Astrocyte of the cerebellum (primary cell): Measurements from ENCODE around the gene CDKN3.

Source experiments
- DNase-seq: peaks from one replicate; pipeline ENCODE4 v3.0.0-alpha.2; 2011; ENCODE audit warnings: low read depth
- H3K4me3 ChIP-seq: 2 replicates; pipeline ENCODE4 v1.5.1; 2011; ENCODE audit warnings: mild to moderate bottlenecking, low read depth, low read length, moderate library complexity
- in situ Hi-C: cut with HindIII; loops from 2 replicates; pipeline ENCODE4 v1.10.0; 2017; ENCODE audit warnings: low sequenced_read_pairs
- TF ChIP-seq, protein P1 (sequence below): IDR thresholded peaks from 2 replicates; pipeline ENCODE4 v1.5.1; 2012; ENCODE audit warnings: low read length, low read depth, moderate library complexity, mild to moderate bottlenecking; ENCODE audit errors: missing control alignments

CDKN3 gene

DNA sequence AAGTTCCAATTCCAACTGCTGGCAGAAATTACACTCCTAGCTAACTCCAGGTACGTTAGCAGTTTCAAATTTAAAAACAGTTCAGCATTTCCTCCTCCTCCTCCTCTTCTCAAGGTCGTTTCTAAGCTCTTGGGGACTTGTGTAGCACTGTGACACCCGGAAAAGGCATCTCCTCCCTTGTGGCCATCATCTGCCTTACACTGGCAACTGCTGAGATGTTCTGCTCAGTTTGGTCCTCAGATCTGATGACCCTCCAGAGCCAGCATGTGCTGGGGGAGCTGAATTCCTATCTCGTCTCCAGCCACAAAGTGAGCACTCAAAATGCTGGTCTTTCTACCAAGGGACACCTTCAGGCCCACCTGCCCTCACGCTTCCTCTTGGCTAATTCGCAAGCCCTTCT is 43.5 kb upstream of the CDKN3 start:
- H3K4me3 ChIP-seq, result no peak overlapping the region
- TF ChIP-seq, protein P1, sequence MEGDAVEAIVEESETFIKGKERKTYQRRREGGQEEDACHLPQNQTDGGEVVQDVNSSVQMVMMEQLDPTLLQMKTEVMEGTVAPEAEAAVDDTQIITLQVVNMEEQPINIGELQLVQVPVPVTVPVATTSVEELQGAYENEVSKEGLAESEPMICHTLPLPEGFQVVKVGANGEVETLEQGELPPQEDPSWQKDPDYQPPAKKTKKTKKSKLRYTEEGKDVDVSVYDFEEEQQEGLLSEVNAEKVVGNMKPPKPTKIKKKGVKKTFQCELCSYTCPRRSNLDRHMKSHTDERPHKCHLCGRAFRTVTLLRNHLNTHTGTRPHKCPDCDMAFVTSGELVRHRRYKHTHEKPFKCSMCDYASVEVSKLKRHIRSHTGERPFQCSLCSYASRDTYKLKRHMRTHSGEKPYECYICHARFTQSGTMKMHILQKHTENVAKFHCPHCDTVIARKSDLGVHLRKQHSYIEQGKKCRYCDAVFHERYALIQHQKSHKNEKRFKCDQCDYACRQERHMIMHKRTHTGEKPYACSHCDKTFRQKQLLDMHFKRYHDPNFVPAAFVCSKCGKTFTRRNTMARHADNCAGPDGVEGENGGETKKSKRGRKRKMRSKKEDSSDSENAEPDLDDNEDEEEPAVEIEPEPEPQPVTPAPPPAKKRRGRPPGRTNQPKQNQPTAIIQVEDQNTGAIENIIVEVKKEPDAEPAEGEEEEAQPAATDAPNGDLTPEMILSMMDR, result no peak
- in situ Hi-C loops, result no loop called here
- no peak for DNase-seq

DNA sequence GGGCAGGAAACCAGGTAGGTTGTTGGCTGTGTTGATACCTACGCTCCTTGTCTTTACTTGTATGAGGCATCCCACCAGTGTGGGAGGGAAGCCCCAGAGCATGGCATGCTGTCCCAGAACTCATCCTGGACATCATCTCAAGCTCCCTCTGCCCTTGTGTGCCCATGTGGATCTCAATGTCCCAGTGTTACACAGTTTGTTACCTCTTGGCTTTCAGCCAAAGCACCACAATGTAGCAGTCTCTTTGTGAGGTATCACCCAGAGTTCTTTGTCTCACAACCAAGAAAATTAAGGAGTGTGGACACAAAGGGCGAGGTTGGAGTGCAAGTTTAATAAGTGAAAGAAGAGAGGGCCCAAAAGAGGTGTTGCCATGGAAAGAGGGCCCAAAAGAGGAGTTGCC is 43.1 kb upstream of the CDKN3 start:
- in situ Hi-C loops, result no loop called here
- TF ChIP-seq, protein P1, result no peak
- H3K4me3 ChIP-seq, result no peak overlapping the region
- DNase-seq, result no peak

DNA sequence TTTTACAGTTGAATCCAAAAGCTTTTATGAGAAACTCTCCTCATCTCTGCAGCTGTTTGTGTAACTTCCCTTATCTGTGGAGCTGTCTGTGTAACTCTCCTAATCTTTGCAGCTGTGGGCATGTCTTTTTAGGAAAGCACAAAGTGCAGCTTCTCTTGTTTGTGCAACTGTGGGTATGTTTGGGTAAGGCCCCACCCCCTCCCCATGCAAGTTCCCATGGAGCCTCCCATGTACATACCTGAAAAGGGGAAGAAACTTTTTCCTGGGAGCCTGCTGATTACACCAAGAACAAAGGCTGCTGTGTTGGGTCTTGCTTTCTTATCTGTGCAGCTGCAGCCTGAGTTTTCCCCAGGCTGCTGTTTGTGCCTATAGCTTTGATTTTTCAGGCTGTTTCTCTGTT is 42.7 kb upstream of the CDKN3 start:
- no peak overlapping the region for H3K4me3 ChIP-seq
- no peak for DNase-seq
- in situ Hi-C loops, result no loop called here
- TF ChIP-seq, protein P1, result no peak

DNA sequence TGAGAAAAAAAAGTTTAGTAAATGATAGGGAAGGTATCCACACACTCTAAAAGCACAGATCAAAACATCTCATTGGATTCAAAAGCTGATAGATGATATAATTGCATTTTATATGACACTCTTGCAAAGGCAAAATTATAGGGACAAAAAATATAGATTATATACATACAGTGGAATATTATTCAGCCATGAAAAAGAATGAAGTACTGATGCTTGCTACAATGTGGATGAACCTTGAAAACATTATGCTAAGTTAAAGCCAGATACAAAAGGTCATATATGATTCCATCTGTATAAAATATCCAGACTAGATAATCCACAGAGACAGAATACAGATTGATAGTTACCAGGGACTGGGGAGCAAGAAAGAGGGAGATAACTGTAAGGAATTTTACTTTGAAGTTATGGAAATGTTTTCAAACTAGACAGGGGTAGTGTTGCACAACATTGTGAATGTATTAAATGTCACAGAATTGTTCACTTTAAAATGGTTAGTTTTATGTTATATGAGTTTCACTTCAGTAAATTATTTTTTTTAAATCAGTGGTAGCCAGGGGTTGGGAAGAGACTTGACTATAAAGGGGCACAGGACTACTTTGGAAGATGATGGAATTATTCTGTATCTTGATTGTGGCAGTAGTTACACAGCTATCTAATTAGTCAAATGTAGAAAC is 41.7 kb upstream of the CDKN3 start:
- TF ChIP-seq, protein P1, result no peak
- H3K4me3 ChIP-seq, result no peak overlapping the region
- no peak for DNase-seq
- in situ Hi-C loops, result no loop called here

DNA sequence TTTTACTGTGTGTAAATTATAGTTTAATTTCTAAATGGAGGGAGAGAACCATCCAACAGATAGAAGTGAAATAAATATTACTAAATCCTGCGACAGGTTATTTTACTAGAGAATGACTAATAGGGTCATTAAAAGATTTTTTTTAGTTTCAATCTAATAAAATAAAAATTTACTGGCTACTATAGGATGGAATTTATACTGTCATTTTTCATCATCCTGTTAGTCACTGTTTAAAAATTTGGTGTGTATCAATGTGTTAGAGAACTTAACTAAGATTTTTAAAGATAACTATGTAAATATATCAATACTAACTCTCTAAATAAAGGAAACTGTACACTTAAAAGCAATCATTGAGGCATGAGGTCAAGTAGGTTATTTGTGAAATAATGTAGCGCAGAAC is 41.1 kb upstream of the CDKN3 start:
- no peak for DNase-seq
- TF ChIP-seq, protein P1, result no peak
- in situ Hi-C loops, result no loop called here
- no peak overlapping the region for H3K4me3 ChIP-seq

DNA sequence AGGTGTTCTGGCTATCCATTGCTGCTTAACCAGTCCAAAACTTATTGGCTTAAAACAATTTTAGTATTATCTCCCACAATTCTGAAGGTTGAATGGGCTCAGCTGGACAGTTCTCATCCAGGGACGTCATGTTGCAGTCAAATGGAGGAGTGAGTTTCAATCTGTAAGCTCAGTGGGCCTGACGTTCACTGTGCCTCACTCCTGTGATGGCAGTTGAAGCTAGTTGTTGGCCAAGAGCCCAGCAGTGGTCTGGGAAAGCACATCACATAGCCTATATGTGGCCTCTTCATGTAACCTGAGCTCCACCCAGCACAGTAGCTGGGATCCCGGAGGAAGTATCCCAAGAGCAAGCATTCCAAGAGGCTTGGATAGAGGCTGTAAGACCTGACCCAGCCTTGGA is 40.6 kb upstream of the CDKN3 start:
- DNase-seq, result no peak
- in situ Hi-C loops, result no loop called here
- H3K4me3 ChIP-seq, result no peak overlapping the region
- TF ChIP-seq, protein P1, result no peak

DNA sequence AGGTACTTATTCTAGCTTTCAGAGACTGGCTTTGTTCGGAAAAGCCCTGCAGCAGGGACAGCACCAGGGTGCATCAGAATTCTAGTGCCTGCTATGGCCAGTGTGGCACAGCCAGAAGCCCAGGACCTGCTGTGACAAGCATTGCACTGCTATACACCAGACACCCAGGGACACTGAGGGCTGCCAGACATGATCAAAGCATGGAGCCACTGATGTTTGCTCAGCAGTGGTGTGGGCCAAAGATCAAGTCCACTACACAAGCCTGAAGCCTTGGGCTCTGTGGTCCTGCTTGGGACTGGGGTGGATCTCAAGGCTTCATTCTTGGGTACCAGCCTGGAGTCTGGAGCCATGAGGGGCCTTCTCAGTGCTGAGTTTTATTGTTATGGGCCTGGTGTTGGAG is 36.1 kb upstream of the CDKN3 start:
- TF ChIP-seq, protein P1, result no peak
- in situ Hi-C loops, result no loop called here
- no peak for DNase-seq
- H3K4me3 ChIP-seq, result no peak overlapping the region
